Astrocyte (in vitro differentiated cells and primary cell): ENCODE results near the gene MYO1F. TPM values are rescaled to one million over a fixed set of nuclear protein-coding genes. Genes with fewer than 3 reads are reported as not detected.
A peak's percentile ranks its signal among the peaks of the same experiment; 100 is the strongest.

Source experiments
- DNase-seq: peaks from one replicate; pipeline ENCODE4 v3.0.0-alpha.2; 2010; ENCODE audit warnings: low read depth
- FAIRE-seq: peaks from 2 replicates; lab custom pipeline; 2011; peaks lifted over from hg19 to GRCh38; lab: Jason Lieb, UNC
- H2AFZ ChIP-seq: 2 replicates; pipeline ENCODE4 v1.6.0; 2012; ENCODE audit warnings: low read depth, low read length, inconsistent platforms
- H3K27ac ChIP-seq: 2 replicates; pipeline ENCODE4 v1.5.1; 2011; ENCODE audit warnings: low read depth, low read length, inconsistent platforms
- H3K27me3 ChIP-seq: 2 replicates; pipeline ENCODE4 v1.6.0; 2011; ENCODE audit warnings: low read length, inconsistent platforms; ENCODE audit not compliant: insufficient read depth
- H3K36me3 ChIP-seq: 2 replicates; pipeline ENCODE4 v1.5.1; 2011; ENCODE audit warnings: low read length, inconsistent platforms; ENCODE audit not compliant: insufficient read depth
- H3K4me1 ChIP-seq: 2 replicates; pipeline ENCODE4 v1.5.1; 2011; ENCODE audit warnings: low read length, inconsistent platforms; ENCODE audit not compliant: insufficient read depth
- H3K4me2 ChIP-seq: 2 replicates; pipeline ENCODE4 v1.6.0; 2012; ENCODE audit warnings: low read length, inconsistent platforms
- H3K4me3 ChIP-seq: 2 replicates; pipeline ENCODE4 v1.5.1; 2011; ENCODE audit warnings: low read depth, mild to moderate bottlenecking, low read length, inconsistent platforms; ENCODE audit not compliant: insufficient read depth
- H3K79me2 ChIP-seq: 2 replicates; pipeline ENCODE4 v1.6.0; 2012; ENCODE audit warnings: mild to moderate bottlenecking, low read length, inconsistent platforms; ENCODE audit not compliant: insufficient read depth
- H3K9ac ChIP-seq: 2 replicates; pipeline ENCODE4 v1.6.0; 2012; ENCODE audit warnings: mild to moderate bottlenecking, low read length, inconsistent platforms
- H3K9me3 ChIP-seq: 2 replicates; pipeline ENCODE4 v1.5.1; 2012; ENCODE audit warnings: low read depth, mild to moderate bottlenecking, low read length, inconsistent platforms; ENCODE audit not compliant: insufficient read depth
- H4K20me1 ChIP-seq: 2 replicates; pipeline ENCODE4 v1.6.0; 2012; ENCODE audit warnings: low read length, inconsistent platforms; ENCODE audit not compliant: insufficient read depth
- H3K27ac Mint-ChIP-seq: one replicate; pipeline ENCODE4 v1.8.0; 2021; ENCODE audit warnings: mild to moderate bottlenecking, mixed read lengths; ENCODE audit not compliant: unreplicated experiment
- H3K27me3 Mint-ChIP-seq: one replicate; pipeline ENCODE4 v1.8.0; 2021; ENCODE audit warnings: low read depth, mixed read lengths; ENCODE audit not compliant: unreplicated experiment
- H3K36me3 Mint-ChIP-seq: one replicate; pipeline ENCODE4 v1.8.0; 2021; ENCODE audit warnings: low read depth, mixed read lengths; ENCODE audit not compliant: unreplicated experiment
- H3K4me1 Mint-ChIP-seq: one replicate; pipeline ENCODE4 v1.8.0; 2021; ENCODE audit warnings: low read depth, mixed read lengths; ENCODE audit not compliant: unreplicated experiment
- H3K4me3 Mint-ChIP-seq: one replicate; pipeline ENCODE4 v1.8.0; 2021; ENCODE audit warnings: mild to moderate bottlenecking, moderate library complexity, mixed read lengths; ENCODE audit not compliant: unreplicated experiment
- H3K9me3 Mint-ChIP-seq: one replicate; pipeline ENCODE4 v1.8.0; 2021; ENCODE audit warnings: mild to moderate bottlenecking, mixed read lengths; ENCODE audit not compliant: unreplicated experiment
- CTCF ChIP-seq: IDR thresholded peaks from 2 replicates; pipeline ENCODE4 v1.5.1; 2011; ENCODE audit warnings: low read depth, mild to moderate bottlenecking, inconsistent platforms, low read length, moderate library complexity; ENCODE audit not compliant: insufficient read depth
- EZH2 ChIP-seq: IDR thresholded peaks from 2 replicates; pipeline ENCODE4 v1.6.1; 2012; ENCODE audit warnings: mild to moderate bottlenecking, low read length, inconsistent platforms; ENCODE audit not compliant: insufficient read depth
- total RNA-seq: library from RNA; stranded (reverse); gene quantifications from 2 replicates; pipeline ENCODE4 v1.2.1, GENCODE V29; 2021

MYO1F gene
- total RNA-seq, 1 donor from 2014 or later = 0.23 TPM

GRCh38 chr19:8530061-8530679, 47.1 kb downstream of the MYO1F start:
- TF ChIP-seq CTCF (no peak), EZH2 (no peak)
- no peak overlapping the region for H3K4me2 ChIP-seq
- peaks cover 17% of the 10 kb centered on the region for H4K20me1 ChIP-seq
- no peak overlapping the region for H2AFZ ChIP-seq
- Mint-ChIP-seq H3K27me3 (no peaks in the 10 kb centered on the region), H3K27ac (no peak overlapping the region), H3K4me3 (no peak overlapping the region), H3K9me3 (peaks cover 3% of the 10 kb centered on the region), H3K36me3 (peaks cover 4% of the 10 kb centered on the region), H3K4me1 (peaks cover 7% of the 10 kb centered on the region)
- no peaks in the 10 kb centered on the region for H3K36me3 ChIP-seq
- no peak overlapping the region for H3K4me3 ChIP-seq
- no peaks in the 10 kb centered on the region for H3K9me3 ChIP-seq
- H3K4me1 ChIP-seq = peaks cover 8% of the 10 kb centered on the region
- H3K9ac ChIP-seq = no peak overlapping the region
- DNase-seq = no peak
- no peak for FAIRE-seq
- no peaks in the 10 kb centered on the region for H3K27me3 ChIP-seq
- peaks cover 8% of the 10 kb centered on the region for H3K79me2 ChIP-seq
- no peak overlapping the region for H3K27ac ChIP-seq

GRCh38 chr19:8529369-8530006, 47.8 kb downstream of the MYO1F start:
- no peak overlapping the region for H3K27ac Mint-ChIP-seq
- Histone ChIP-seq H2AFZ (no peak overlapping the region), H3K4me2 (no peak overlapping the region), H3K4me3 (no peak overlapping the region), H3K36me3 (no peaks in the 10 kb centered on the region), H3K79me2 (peaks cover 8% of the 10 kb centered on the region), H3K4me1 (peaks cover 10% of the 10 kb centered on the region), H3K27me3 (no peaks in the 10 kb centered on the region), H4K20me1 (peaks cover 17% of the 10 kb centered on the region), H3K9ac (no peak overlapping the region), H3K9me3 (no peaks in the 10 kb centered on the region), H3K27ac (no peak overlapping the region)
- H3K27me3 Mint-ChIP-seq = no peaks in the 10 kb centered on the region
- peaks cover 4% of the 10 kb centered on the region for H3K36me3 Mint-ChIP-seq
- TF ChIP-seq EZH2 (no peak), CTCF (no peak)
- DNase-seq (no peak), FAIRE-seq (no peak)
- H3K4me3 Mint-ChIP-seq = no peak overlapping the region
- peaks cover 3% of the 10 kb centered on the region for H3K9me3 Mint-ChIP-seq
- H3K4me1 Mint-ChIP-seq = peaks cover 7% of the 10 kb centered on the region

GRCh38 chr19:8528500-8528899, 48.7 kb downstream of the MYO1F start:
- H3K4me3 ChIP-seq = no peak overlapping the region
- no peak for DNase-seq
- Mint-ChIP-seq H3K27me3 (no peaks in the 10 kb centered on the region), H3K4me1 (peaks cover 7% of the 10 kb centered on the region), H3K9me3 (peaks cover 3% of the 10 kb centered on the region), H3K36me3 (peaks cover 4% of the 10 kb centered on the region), H3K4me3 (peak overlapping the region; percentile 36), H3K27ac (no peak overlapping the region)
- no peak overlapping the region for H2AFZ ChIP-seq
- H3K27ac ChIP-seq = no peak overlapping the region
- no peaks in the 10 kb centered on the region for H3K36me3 ChIP-seq
- H4K20me1 ChIP-seq = peaks cover 17% of the 10 kb centered on the region
- H3K9ac ChIP-seq = no peak overlapping the region
- peaks cover 10% of the 10 kb centered on the region for H3K4me1 ChIP-seq
- H3K27me3 ChIP-seq = no peaks in the 10 kb centered on the region
- TF ChIP-seq CTCF (no peak), EZH2 (no peak)
- H3K9me3 ChIP-seq = no peaks in the 10 kb centered on the region
- peaks cover 8% of the 10 kb centered on the region for H3K79me2 ChIP-seq
- H3K4me2 ChIP-seq = no peak overlapping the region
- no peak for FAIRE-seq
